ENCODE data around the gene FXYD1.

The FXYD1 gene

DNA sequence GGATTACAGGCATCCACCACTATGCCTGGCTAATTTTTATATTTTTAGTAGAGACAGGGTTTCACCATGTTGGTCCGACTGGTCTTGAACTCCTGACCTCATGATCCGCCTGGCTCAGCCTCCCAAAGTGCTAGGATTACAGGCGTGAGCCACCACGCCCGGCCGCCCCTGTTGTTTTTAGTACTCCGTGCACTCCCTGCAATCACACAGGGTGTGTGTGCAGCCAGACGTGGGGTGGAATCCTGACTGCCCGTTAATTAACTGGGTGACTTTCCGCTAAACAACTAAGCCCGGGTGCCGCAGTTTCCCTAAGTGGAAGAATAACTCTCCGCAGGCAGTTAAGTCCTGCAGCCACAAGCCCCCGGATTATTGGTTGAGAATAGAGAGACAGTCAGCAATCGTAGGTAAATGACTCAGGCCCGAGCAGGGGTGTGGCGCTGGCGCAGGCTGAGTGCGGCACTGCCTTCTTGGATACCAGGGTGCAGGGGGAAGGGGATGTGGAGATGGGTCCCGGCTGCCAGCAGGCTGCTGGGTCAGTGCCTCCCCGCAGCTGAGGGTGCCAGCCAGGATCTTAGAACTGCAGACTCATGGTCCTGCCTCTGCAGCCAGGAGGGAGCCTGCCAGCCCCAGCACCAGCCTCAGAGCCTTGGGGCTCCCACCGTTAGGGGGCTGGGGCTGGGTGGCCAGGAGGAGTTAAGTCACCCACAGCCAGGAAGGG, 29.1 kb upstream of the FXYD1 start:
- H3K4me3 ChIP-seq (ENCODE audit: low read length), result no peak overlapping the region
- no peak for TF ChIP-seq EZH2phosphoT487 (IDR thresholded peaks at IDR 0.05; ENCODE audit: low read depth)
- TF ChIP-seq, protein P1, sequence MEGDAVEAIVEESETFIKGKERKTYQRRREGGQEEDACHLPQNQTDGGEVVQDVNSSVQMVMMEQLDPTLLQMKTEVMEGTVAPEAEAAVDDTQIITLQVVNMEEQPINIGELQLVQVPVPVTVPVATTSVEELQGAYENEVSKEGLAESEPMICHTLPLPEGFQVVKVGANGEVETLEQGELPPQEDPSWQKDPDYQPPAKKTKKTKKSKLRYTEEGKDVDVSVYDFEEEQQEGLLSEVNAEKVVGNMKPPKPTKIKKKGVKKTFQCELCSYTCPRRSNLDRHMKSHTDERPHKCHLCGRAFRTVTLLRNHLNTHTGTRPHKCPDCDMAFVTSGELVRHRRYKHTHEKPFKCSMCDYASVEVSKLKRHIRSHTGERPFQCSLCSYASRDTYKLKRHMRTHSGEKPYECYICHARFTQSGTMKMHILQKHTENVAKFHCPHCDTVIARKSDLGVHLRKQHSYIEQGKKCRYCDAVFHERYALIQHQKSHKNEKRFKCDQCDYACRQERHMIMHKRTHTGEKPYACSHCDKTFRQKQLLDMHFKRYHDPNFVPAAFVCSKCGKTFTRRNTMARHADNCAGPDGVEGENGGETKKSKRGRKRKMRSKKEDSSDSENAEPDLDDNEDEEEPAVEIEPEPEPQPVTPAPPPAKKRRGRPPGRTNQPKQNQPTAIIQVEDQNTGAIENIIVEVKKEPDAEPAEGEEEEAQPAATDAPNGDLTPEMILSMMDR (IDR thresholded peaks at IDR 0.05; ENCODE audit: low read depth, low read length), result no peak

GRCh38 chr19:35110974-35111373, 27.6 kb upstream of the FXYD1 start:
- Histone ChIP-seq H3K36me3 (replicated peaks; ENCODE audit: low read depth, low read length) (no peaks in the 10 kb centered on the region), H3K79me2 (ENCODE audit: low read length) (no peaks in the 10 kb centered on the region), H2AFZ (ENCODE audit: low read depth, low read length) (no peak overlapping the region), H3K27ac (ENCODE audit: low read length) (no peak overlapping the region), H4K20me1 (ENCODE audit: insufficient read depth, low read length) (no peaks in the 10 kb centered on the region), H3K4me2 (ENCODE audit: low read length) (no peak overlapping the region), H3K9ac (ENCODE audit: low read length) (no peak overlapping the region), H3K27me3 (ENCODE audit: low read depth, low read length) (peaks cover 13% of the 10 kb centered on the region), H3K4me1 (ENCODE audit: low read length) (no peaks in the 10 kb centered on the region), H3K4me3 (ENCODE audit: low read length) (no peak overlapping the region), H3K9me3 (ENCODE audit: insufficient read depth, low read length) (no peaks in the 10 kb centered on the region)
- TF ChIP-seq, protein P1 (IDR thresholded peaks at IDR 0.05; ENCODE audit: low read depth, low read length), result no peak
- no peak for TF ChIP-seq EZH2phosphoT487 (IDR thresholded peaks at IDR 0.05; ENCODE audit: low read depth)

More for the DNA sequence above, 29.1 kb upstream of the FXYD1 start:
- no peak overlapping the region for H2AFZ ChIP-seq (ENCODE audit: low read depth, low read length)
- H3K9ac ChIP-seq (ENCODE audit: low read length), result no peak overlapping the region
- no peak overlapping the region for H3K27ac ChIP-seq (ENCODE audit: low read length)
- no peaks in the 10 kb centered on the region for H3K36me3 ChIP-seq (replicated peaks; ENCODE audit: low read depth, low read length)
- peaks cover 4% of the 10 kb centered on the region; the same call in 1 of the 2 replicates for H3K27me3 ChIP-seq (ENCODE audit: low read depth, low read length)
- no peaks in the 10 kb centered on the region for H3K9me3 ChIP-seq (ENCODE audit: insufficient read depth, low read length)
- no peak overlapping the region for H3K4me2 ChIP-seq (ENCODE audit: low read length)
- H3K4me1 ChIP-seq (ENCODE audit: low read length), result no peaks in the 10 kb centered on the region
- no peaks in the 10 kb centered on the region for H3K79me2 ChIP-seq (ENCODE audit: low read length)
- no peaks in the 10 kb centered on the region for H4K20me1 ChIP-seq (ENCODE audit: insufficient read depth, low read length)

DNA sequence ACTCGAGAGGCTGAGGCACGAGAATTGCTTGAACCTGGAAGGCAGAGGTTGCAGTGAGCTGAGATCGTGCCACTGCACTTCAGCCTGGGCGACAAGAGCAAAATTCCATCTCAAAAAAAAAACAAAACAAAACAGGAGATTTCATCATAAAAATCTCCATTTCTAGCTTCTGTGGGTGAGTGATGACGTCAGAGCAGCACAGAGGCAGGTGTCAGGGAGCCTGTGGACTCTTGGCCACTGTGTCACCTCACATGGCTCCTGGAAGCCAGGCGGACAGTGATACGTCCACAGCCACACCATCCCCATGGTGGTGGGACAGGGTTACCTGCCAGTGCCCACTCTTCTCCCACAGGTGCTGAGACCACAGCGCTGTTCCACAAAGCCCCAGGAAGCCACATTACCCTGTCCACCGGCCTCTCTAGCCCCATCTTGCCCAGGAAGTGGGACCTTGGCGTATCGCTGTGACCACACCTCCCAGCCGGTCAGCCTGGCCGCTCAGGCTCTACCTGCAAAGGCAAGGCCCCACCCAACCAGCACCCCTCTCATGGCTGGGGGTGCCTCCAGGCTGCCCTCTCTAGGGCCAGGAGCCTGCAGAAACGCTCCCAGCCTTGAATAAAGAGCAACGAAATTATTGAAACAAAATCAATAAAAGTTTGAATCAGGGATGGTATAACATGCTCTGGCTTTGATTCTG, 25.5 kb upstream of the FXYD1 start:
- H4K20me1 ChIP-seq (ENCODE audit: insufficient read depth, low read length), result no peaks in the 10 kb centered on the region
- TF ChIP-seq, protein P1 (IDR thresholded peaks at IDR 0.05; ENCODE audit: low read depth, low read length), result no peak
- no peak for TF ChIP-seq EZH2phosphoT487 (IDR thresholded peaks at IDR 0.05; ENCODE audit: low read depth)
- H3K9ac ChIP-seq (ENCODE audit: low read length), result no peak overlapping the region
- no peak overlapping the region for H3K4me3 ChIP-seq (ENCODE audit: low read length)
- H3K27ac ChIP-seq (ENCODE audit: low read length), result no peak overlapping the region
- no peaks in the 10 kb centered on the region for H3K9me3 ChIP-seq (ENCODE audit: insufficient read depth, low read length)
- no peaks in the 10 kb centered on the region for H3K4me1 ChIP-seq (ENCODE audit: low read length)
- H2AFZ ChIP-seq (ENCODE audit: low read depth, low read length), result no peak overlapping the region
- no peaks in the 10 kb centered on the region for H3K36me3 ChIP-seq (replicated peaks; ENCODE audit: low read depth, low read length)
- peaks cover 24% of the 10 kb centered on the region for H3K27me3 ChIP-seq (ENCODE audit: low read depth, low read length)
- no peaks in the 10 kb centered on the region for H3K79me2 ChIP-seq (ENCODE audit: low read length)
- H3K4me2 ChIP-seq (ENCODE audit: low read length), result no peak overlapping the region

DNA sequence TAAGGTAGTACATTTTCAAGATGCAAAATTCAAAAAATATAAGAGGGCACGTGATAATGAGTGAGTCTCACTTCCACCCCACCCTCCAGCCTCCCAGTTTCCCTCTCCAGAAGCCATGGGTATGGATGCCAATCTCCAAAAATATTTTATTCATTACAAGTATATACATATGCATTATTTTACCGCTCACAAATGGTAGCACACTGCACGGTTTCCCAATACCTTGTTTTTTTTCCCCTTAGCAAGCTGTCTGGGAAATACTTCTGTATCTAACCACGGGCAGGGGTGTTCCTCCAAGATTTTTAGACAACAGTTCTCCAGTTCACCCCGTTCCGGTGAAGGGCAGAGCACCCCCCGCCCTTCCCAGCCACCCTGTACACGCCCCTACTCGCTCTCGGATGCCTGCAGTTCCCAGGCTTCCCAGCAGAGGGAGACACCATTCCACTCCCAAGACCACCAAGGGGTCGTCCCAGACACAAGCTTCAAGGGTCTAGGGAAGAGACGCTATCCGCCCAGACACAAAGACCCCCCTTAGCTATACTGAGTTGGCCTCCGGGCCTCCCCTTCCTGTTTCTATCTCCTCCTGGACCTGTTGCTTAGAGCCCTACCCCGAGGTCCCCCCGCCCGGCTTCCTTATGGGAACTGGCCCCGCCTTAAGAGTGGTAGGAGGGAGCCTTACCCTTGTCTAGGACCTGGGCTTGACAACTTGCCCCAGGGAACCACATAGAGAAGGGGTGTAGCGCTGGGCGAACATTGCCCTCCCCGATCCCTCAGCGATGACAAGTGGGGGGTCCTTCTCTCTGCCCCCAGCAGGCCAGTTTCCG, 24.1 kb upstream of the FXYD1 start:
- Histone ChIP-seq H3K4me2 (ENCODE audit: low read length) (peak overlapping the region; percentile 53), H3K27me3 (ENCODE audit: low read depth, low read length) (peaks cover 24% of the 10 kb centered on the region), H3K4me3 (ENCODE audit: low read length) (peak overlapping the region; percentile 40)

More for the DNA sequence above, 24.1 kb upstream of the FXYD1 start:
- Histone ChIP-seq H4K20me1 (ENCODE audit: insufficient read depth, low read length) (no peaks in the 10 kb centered on the region), H3K9ac (ENCODE audit: low read length) (no peak overlapping the region), H3K27ac (ENCODE audit: low read length) (no peak overlapping the region), H2AFZ (ENCODE audit: low read depth, low read length) (peak overlapping the region; percentile 74; the same call in 1 of the 2 replicates), H3K4me1 (ENCODE audit: low read length) (no peaks in the 10 kb centered on the region), H3K9me3 (ENCODE audit: insufficient read depth, low read length) (no peaks in the 10 kb centered on the region), H3K36me3 (replicated peaks; ENCODE audit: low read depth, low read length) (no peaks in the 10 kb centered on the region), H3K79me2 (ENCODE audit: low read length) (no peaks in the 10 kb centered on the region)
- TF ChIP-seq EZH2phosphoT487 (IDR thresholded peaks at IDR 0.05; ENCODE audit: low read depth), result no peak
- TF ChIP-seq, protein P1 (IDR thresholded peaks at IDR 0.05; ENCODE audit: low read depth, low read length), result peak; percentile 97

All from OCI-LY3 (cell line).